Stimulated activated CD4-positive, alpha-beta T cell treated with anti-CD3 and anti-CD28 coated beads, Interleukin-12 subunit alpha, Interleukin-12 subunit beta, amount 100 ng/mL, for 48 hours (primary cell): ENCODE data around the gene ARFGEF2.
"Not testable (repeated sequence)": the region's sequence is repeated elsewhere in the genome, so short reads cannot be mapped to it uniquely, and the experiment has no call there.

Experiments
- DNase-seq, 3 donors: peaks; one replicate each; pipeline ENCODE4 v3.0.0-alpha.2; 2020; ENCODE audit warnings: low read depth in 2 of 3, low spot score in 1 of 3

The ARFGEF2 gene

GRCh38 chr20:48990467-48990866, 69.0 kb downstream of the ARFGEF2 start:
- DNase-seq = no peak

DNA sequence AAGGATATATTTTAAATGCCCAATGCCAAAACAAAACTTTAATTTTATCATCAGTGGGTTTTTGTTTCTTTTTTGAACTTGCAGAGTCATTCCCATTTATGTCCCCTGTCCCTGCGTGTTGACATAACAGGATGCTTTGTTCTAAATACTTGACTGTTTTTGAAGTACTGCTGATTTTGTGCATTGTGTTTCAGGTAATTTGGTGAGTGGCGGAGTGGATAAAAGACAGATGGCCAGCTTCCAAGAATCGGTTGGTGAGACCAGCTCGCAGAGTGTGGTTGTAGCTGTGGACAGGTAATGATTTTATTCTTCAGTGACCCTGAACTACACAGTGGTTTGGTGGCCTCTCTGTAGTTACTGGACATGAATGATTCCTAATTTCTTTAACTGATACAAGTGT, 74.1 kb downstream of the ARFGEF2 start:
- DNase-seq = no peak

DNA sequence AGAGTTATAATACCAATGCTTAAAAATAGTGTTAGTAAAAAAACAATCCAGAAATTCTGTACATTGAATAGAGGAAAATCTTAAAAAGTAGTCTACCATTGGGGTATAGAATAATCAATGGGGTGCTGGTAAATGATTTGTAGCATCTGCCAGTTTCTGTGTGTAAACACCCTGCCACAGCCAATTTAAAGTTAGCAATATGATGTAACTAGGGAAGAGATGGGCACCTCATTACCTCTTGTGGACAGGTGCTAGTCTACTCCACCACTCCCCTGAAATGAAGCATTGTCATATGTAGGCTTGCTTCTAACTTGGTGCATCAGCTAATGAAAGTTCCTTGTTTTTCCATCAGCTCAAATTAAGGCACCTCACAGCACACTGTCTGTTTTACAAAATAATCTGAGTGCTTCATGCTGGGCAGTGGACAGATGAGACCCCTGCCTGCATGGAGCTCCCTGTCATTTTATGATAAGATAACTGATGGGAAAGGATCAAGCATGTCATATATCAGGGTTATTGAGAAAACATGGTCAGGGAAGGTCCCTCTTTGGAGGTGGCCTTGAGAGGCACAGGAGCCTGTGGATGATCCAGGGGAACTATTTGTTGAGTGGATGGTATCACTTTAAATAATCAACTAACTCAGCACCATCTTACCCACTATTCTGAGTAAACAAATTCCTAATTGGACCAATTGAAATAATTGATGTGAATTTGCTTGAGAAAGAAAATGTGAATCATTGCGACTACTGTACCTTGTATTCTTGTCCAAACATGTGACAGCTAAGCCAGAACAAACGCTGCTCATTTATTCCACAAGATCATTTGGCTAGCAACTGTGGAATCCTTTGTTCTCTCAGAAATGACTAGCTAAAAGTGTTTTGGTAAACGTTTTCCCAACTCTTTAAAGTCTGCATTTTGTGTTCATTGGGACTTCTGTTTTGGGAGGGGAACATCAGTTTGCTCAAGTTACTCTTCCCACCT, 78.7 kb downstream of the ARFGEF2 start:
- no peak for DNase-seq

DNA sequence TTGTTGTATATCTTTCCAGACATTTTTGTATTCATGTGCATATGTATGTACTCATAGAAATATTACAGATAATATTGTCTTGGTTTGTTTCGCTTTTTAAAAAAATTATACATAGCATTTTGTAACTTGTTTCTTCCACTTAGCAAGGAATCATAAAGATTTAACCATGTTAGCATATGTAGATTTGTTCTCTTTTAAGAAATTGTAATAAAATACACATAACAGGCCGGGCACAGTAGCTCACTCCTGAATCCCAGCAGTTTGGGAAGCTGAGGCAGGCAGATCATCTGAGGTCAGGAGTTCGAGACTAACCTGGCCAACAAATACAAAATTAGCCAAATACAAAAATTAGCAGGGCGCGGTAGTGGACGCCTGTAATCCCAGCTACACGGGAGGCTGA, 80.2 kb downstream of the ARFGEF2 start:
- DNase-seq = no peak

- DNase-seq = no peak
Observed at GRCh38 chr20:49006446-49006980, 85.0 kb downstream of the ARFGEF2 start.

GRCh38 chr20:49009899-49010631, 88.6 kb downstream of the ARFGEF2 start:
- no peak for DNase-seq

GRCh38 chr20:49024220-49024619, 102.7 kb downstream of the ARFGEF2 start:
- DNase-seq = no peak

DNA sequence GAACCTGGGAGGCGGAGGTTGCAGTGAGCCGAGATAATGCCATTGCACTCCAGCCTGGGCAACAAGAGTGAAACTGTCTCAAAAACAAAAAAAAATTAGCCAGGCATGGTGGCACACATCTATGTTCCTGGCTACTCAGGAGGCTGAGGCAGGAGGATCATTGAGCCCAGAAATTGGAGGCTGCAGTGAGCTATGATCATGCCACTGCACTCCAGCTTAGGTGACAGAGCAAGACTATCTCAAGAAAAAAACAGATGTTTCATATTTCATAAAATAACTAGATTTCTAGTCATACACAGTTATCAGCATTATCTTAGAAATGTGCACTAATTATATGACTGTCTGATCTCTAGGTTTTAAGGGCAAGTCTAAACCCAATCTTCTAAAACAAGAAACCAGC, 106.7 kb downstream of the ARFGEF2 start:
- not testable (repeated sequence) for DNase-seq

- DNase-seq = no peak
Observed at GRCh38 chr20:49028684-49029083, 107.2 kb downstream of the ARFGEF2 start.

- DNase-seq = no peak
Observed at GRCh38 chr20:49029203-49029602, 107.7 kb downstream of the ARFGEF2 start.

GRCh38 chr20:49030954-49031619, 109.6 kb downstream of the ARFGEF2 start:
- no peak for DNase-seq

DNA sequence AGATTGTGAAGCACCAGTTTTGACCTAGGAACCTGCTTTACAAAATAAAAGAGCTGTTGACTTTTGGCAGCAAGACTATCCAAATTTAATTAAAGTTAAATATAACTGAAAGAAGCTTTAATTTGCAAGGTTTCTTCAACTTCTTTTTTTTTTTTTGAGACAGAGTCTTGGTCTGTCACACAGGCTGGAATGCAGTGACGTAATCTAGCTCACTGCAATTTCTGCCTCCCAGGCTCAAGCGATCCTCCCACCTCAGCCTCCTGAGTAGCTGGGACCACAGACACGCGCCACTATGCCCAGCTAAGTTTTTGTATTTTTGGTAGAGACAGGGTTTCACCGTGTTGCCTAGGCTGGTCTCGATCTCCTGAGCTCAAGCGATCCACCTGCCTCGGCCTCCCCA, 110.9 kb downstream of the ARFGEF2 start:
- DNase-seq = no peak

GRCh38 chr20:49034070-49034732, 112.7 kb downstream of the ARFGEF2 start:
- DNase-seq = no peak

DNA sequence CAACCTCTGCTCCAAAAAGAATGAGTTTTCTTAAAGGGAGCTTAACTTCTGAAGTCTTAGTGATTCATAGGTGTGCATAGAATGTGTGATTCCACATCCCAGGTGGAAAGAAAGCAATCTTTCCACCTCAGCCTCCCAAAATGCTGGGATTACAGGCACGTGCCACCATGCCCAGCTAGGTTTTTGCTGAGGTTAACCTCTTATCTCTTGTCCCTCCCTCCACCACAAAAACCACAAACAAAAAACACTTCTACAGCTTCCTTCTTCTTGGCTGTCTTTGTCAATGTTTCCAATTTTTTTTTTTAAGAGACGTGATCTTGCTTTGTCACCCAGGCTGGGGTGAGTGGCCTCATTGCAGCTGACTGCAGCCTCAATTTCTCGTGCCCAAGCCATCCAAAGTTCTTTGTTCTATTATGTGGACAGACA, 116.5 kb downstream of the ARFGEF2 start:
- DNase-seq = peak in 1 of 3 donors; percentile 3

- DNase-seq = no peak
Observed at GRCh38 chr20:49039854-49040253, 118.3 kb downstream of the ARFGEF2 start.

DNA sequence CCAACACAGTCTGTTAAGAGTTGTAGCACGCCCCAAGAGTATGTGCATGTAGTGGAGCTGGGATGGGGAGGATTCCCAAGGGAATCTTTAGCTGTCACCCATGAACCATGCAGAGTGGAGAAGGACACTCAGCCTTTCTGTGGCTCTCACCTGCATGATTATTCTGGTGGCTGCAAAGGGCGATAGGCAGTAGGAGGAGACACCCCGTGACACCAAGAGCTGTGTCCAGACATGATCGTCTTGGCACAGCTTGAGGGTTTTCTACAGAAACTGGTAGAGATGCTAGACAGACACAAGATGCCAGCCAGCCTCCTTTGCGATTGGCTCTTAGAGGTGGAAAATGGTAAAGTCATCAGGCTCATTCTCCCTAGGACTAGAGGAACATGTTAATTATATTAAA, 121.5 kb downstream of the ARFGEF2 start:
- no peak for DNase-seq

GRCh38 chr20:49045440-49046086, 124.1 kb downstream of the ARFGEF2 start:
- DNase-seq = no peak

DNA sequence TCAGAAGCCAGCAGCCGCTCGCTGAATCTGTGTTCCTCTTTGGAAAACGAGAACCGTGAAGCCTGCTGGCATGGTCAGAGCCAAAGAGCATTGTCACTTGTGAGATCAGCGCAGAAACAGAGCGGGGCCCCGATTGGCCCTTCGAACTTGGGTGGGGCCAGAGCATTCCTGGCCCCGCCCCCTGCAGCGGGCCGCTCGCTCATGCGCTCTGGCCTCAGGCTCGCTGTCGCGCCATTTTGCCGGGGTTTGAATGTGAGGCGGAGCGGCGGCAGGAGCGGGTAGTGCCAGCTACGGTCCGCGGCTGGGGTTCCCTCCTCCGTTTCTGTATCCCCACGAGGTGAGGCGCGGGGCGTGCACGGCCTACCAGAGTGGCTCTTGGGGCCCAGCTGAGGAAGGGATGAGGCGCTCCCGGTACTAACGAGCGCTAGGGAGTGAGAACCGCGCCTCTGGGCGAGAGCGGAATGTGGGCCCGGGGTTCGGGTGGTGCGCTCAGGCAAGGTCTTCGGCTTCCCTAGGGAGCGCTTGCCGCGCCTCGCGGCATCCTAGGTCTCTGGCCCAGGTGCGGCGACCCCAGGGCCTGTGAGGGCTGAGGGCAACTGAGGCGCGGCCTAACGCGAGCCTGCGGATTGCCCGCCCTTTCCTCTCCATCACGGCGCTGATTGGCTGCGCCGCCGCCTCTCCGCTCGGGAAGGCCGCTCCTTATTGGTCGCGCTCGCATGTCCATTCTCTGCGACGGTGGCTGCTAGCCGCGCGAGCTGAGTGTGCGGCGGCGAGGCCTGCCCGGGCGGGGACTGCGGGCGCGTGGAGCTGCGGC, 124.8 kb downstream of the ARFGEF2 start, which contains the start of gene CSE1L:
TSS of gene CSE1L (plus strand) at position 226 of the 814 bp plus-strand sequence. CDS start 12,152 bp downstream, outside the sequence.
- DNase-seq = peak; percentile 91 to 93 (median 92)

DNA sequence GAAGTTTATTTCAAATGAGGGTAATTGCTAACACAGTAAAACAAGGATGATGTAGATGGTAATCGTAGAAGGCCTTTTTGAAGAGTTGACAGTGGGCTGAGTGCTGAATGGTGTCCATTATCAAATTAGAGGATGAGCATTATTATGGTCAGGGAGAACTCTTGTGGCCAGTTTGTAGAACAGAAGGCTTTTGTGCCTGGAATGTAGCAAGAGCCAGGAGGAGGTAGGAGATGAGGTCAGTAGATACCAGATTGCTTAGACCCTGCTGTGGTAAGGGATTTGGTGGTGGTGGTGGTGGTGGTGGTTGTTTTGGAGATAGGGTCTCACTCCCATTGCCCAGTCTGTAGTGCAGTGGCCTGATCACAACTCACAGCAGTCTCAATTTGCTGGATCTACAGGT, 130.8 kb downstream of the ARFGEF2 start:
- DNase-seq = no peak
